HUES48 (cell line): Measurements from ENCODE around the gene COPZ1.

Experiments used
- H3K27ac ChIP-seq: one replicate; pipeline ENCODE4 v1.7.0; 2013; ENCODE audit warnings: low read depth, low read length, inconsistent platforms
- H3K27me3 ChIP-seq: 2 replicates; pipeline ENCODE4 v1.6.1; 2013; ENCODE audit warnings: mild to moderate bottlenecking, low read length; ENCODE audit not compliant: control insufficient read depth, insufficient read depth
- H3K36me3 ChIP-seq: 2 replicates; pipeline ENCODE4 v1.6.1; 2013; ENCODE audit warnings: low read length; ENCODE audit not compliant: control insufficient read depth, insufficient read depth
- H3K4me1 ChIP-seq: 2 replicates; pipeline ENCODE4 v1.6.1; 2013; ENCODE audit warnings: mild to moderate bottlenecking, low read length; ENCODE audit not compliant: control insufficient read depth, insufficient read depth
- H3K4me3 ChIP-seq: 2 replicates; pipeline ENCODE4 v1.5.1; 2013; ENCODE audit warnings: mild to moderate bottlenecking, low read depth, low read length
- H3K9ac ChIP-seq: 2 replicates; pipeline ENCODE4 v1.6.1; 2013; ENCODE audit warnings: mild to moderate bottlenecking, low read depth, low read length, moderate library complexity
- H3K9me3 ChIP-seq: 2 replicates; pipeline ENCODE4 v1.6.1; 2013; ENCODE audit warnings: low read length; ENCODE audit not compliant: control insufficient read depth, insufficient read depth

Gene COPZ1

DNA sequence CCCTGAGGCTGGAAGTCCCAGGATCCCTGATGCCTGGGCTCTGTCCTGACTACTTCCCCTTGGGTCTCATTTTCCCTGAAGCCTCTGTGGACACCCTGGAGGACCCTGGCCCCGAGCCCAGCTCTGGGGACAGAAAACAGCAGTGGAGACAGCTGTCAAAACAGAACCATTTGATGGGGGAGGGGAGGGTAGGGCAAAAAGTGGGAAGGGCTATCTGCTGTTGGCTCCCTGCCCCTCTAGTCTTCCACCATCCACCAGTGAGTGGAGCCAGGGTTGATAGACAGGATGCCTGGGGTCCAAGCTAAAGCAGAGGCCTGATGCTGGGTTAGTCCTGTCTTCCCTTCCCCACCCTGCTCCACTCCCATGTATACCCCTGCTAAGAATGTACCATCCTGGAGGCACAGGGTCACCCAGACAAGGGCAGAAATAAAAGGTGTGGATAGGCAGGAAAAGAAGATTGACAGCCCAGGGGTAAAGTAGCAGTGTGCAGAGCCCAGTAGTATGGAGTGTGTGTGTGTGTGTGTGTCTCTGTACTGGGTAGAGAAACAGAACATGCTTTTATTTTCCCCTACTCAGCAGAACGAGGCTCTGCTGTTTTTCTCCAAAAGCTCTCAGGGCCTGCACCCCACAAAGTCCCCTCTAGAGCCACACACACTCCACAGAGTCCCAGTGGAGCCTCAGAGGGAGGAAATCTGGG is 49.8 kb downstream of the COPZ1 start:
- peaks cover 17% of the 10 kb centered on the region for H3K36me3 ChIP-seq

DNA sequence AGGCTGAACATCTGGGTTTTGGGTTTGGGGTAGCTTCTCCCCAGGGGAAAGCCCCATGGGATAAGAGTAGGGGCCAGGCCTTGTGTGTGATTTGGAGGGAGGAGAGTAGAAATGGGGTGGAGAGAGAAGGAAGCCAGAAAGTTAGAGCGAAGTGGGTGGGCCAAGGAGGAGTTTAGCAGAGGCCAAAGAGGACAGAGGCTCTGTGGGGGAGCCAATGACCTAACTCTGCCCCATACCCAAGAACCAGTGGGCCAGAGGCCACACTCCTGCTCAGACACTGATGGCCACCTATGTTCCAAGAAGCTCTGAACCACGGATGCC is 50.3 kb downstream of the COPZ1 start:
- Histone ChIP-seq H3K36me3 (peaks cover 17% of the 10 kb centered on the region), H3K27ac (no peak overlapping the region), H3K27me3 (peaks cover 12% of the 10 kb centered on the region), H3K4me3 (no peak overlapping the region), H3K9me3 (no peaks in the 10 kb centered on the region), H3K4me1 (peaks cover 12% of the 10 kb centered on the region), H3K9ac (no peak overlapping the region)

More for the DNA sequence above, 49.8 kb downstream of the COPZ1 start:
- Histone ChIP-seq H3K9me3 (no peaks in the 10 kb centered on the region), H3K9ac (no peak overlapping the region), H3K27me3 (peaks cover 14% of the 10 kb centered on the region), H3K4me3 (no peak overlapping the region), H3K27ac (no peak overlapping the region), H3K4me1 (peaks cover 12% of the 10 kb centered on the region)

DNA sequence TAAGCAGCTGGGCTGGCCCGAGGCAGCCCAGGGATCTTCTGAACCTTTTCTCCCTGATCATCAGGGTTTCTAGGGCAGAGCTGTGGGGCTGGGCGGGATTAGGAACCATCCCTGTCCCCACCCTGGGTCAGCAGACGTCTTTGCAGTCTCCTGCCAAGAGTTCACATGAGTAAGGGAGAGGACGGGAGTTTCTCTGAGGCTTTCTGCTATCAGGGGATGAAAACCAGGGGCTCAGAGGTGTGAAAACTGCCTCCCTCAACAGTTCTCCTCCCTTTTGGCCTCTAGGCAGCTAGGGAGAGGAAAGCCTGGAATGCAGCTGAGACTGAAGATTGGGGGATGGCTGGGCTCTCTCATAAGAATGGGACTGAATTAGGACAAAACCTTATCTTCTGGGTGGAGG is 51.7 kb downstream of the COPZ1 start:
- no peaks in the 10 kb centered on the region for H3K9me3 ChIP-seq
- H3K36me3 ChIP-seq = peaks cover 16% of the 10 kb centered on the region
- peaks cover 8% of the 10 kb centered on the region for H3K4me1 ChIP-seq
- no peak overlapping the region for H3K27ac ChIP-seq
- no peak overlapping the region for H3K9ac ChIP-seq
- no peak overlapping the region for H3K4me3 ChIP-seq
- H3K27me3 ChIP-seq = peaks cover 12% of the 10 kb centered on the region

DNA sequence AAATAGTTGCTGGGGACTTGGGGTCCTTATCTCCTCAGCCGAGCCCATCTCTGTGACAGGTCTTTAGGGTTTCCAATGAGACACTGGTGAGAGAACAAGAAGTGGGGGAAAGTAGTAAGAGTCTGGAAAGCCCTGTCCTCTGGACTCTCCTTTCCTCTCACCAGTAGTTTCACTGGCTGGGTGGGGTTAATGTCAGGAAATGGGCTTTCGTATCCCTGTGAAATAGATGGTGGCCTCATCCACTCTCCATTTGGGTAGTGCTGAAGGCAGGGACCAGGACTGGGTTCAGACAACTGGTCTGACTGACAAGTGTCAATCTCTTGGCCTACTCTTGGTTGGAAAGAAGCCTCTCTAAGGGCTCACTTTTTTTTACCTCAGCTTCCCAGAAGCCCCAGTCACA is 52.1 kb downstream of the COPZ1 start:
- Histone ChIP-seq H3K4me3 (no peak overlapping the region), H3K27me3 (peaks cover 12% of the 10 kb centered on the region), H3K9me3 (no peaks in the 10 kb centered on the region), H3K4me1 (peaks cover 8% of the 10 kb centered on the region), H3K9ac (no peak overlapping the region), H3K36me3 (peaks cover 14% of the 10 kb centered on the region; the same call in 1 of the 2 replicates), H3K27ac (no peak overlapping the region)

DNA sequence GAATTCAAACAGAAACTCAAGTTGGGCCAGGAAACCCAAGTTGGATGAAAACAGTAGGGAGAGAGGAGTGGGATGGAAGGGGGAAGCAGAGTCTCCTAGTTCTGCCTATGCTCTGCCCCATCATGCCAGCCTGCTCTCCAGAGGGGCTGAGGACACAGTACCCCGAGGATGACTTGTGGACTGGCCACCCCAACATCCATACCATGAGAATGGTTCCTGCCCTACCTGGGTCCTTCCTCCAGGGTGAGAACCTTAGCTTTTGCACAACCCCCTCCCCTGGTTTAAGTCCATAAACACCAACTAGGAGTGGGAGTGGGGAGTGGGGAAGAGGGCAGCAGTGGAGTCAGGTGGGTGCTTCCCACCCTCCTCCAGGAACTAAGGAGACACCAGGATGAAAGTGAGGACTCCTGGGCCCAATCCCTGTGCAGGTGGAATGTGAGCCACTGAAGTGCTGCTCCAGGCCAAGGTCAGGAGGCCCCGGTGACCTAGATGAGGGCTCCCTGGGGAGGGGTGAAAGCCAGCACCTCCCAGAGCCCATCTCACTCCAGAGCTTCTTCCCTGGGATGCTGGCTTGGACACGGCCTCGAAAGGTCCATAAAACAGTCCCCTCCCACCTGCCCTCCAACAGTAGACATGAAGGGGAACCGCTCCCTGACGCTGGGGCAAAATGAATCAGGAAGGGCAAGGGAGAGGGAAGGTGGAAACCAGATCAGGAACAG is 53.0 kb downstream of the COPZ1 start:
- Histone ChIP-seq H3K36me3 (peaks cover 11% of the 10 kb centered on the region; the same call in 1 of the 2 replicates), H3K27ac (no peak overlapping the region), H3K9me3 (no peaks in the 10 kb centered on the region), H3K27me3 (peaks cover 12% of the 10 kb centered on the region), H3K4me3 (no peak overlapping the region), H3K4me1 (peaks cover 8% of the 10 kb centered on the region), H3K9ac (no peak overlapping the region)

DNA sequence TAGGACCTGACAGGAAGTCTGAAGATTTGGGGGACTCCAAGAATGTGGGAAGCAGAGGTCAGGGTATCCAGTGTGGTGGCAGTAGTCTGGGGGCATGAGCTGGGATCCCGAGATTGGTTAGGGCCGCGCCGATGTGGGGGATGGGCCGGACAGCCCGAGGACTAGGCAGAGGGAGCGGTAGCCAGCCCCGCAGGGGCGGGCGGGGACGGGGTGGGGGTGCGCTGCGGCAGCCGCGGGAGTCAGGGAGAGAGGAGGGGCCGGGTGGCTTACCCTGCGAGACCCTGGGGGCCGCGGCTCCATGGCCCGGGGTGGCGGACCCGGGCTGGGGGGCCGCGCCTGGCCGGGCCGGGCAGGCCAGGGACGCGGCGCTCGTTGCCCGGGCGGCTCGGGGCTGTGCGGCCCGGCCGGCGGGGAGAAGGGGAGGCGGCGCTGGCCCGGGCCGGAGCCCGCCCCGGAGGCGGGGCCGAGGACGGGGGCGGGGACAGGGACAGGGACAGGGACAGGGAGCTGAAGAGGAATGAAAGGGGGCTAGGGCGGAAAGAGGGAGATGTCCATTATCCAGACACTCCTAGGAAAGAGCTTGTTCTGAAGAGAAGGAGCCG is 54.0 kb downstream of the COPZ1 start:
- Histone ChIP-seq H3K27ac (no peak overlapping the region), H3K4me3 (peak overlapping the region; percentile 61), H3K36me3 (peaks cover 9% of the 10 kb centered on the region; the same call in 1 of the 2 replicates), H3K9me3 (no peaks in the 10 kb centered on the region), H3K27me3 (peaks cover 12% of the 10 kb centered on the region), H3K9ac (no peak overlapping the region), H3K4me1 (peaks cover 8% of the 10 kb centered on the region)

DNA sequence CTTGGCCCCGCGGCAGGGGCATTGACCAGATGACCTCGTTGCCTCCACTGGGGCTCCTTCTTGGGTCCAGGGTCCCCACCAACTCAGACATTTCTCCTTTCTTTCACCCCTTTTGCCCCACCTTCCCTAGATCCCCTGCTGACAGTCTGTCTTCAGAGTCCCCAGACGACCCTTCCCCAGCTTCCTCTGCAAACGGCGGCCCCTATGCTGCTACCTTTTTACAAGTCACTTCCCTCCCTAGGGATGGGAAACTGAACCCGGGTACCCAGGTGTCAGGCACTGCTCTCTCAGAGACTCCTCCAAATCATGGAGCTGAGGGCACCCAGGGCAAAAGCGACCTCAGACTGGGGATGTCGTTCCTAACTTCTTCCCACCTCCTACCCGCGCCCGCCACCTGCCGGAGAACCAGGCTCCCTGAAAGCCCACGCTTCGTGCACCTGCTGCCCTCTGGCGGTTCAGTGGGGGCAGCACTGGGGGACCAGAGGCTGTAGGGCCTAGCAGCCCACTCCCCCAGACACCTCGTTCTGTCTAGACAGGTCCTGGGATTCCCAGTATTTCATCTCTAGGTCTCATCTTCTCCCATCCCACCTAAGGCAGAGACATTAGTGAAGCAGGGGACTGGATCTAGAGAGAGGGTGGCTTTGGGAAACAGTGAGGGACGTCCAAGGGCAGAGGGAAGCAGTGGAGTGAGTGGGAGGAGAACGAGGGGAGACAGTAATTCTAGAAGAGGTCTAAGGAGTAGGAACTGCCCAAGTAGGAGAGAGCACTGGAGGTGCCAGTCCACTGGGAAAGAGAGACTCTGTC is 54.7 kb downstream of the COPZ1 start:
- H3K9ac ChIP-seq = no peak overlapping the region

DNA sequence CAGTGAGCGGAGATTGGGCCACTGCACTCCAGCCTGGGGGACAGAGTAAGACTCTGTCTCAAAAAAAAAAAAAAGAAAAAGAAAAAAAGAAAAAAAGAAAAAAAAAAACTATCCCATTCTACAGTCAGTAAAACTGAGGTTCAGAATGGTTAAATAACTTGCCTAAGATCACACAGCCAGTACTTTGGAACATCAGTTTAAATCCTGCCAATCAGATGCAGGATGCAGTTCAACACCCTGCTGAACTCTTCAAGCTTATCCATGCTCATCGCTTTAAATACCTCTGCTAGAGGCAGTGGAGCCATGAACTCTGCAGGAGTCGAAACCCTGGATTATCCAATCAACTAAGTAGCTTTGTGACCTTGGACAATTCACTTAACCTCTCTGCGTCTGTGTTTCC is 56.2 kb downstream of the COPZ1 start:
- Histone ChIP-seq H3K9ac (no peak overlapping the region), H3K27me3 (peaks cover 12% of the 10 kb centered on the region), H3K27ac (no peak overlapping the region), H3K4me3 (no peak overlapping the region), H3K4me1 (peaks cover 27% of the 10 kb centered on the region), H3K36me3 (peaks cover 9% of the 10 kb centered on the region; the same call in 1 of the 2 replicates), H3K9me3 (no peaks in the 10 kb centered on the region)

More for the DNA sequence above, 54.7 kb downstream of the COPZ1 start:
- Histone ChIP-seq H3K36me3 (peaks cover 9% of the 10 kb centered on the region; the same call in 1 of the 2 replicates), H3K27me3 (peaks cover 12% of the 10 kb centered on the region), H3K9me3 (no peaks in the 10 kb centered on the region), H3K4me1 (peaks cover 15% of the 10 kb centered on the region), H3K4me3 (peak overlapping the region; percentile 61), H3K27ac (no peak overlapping the region)

DNA sequence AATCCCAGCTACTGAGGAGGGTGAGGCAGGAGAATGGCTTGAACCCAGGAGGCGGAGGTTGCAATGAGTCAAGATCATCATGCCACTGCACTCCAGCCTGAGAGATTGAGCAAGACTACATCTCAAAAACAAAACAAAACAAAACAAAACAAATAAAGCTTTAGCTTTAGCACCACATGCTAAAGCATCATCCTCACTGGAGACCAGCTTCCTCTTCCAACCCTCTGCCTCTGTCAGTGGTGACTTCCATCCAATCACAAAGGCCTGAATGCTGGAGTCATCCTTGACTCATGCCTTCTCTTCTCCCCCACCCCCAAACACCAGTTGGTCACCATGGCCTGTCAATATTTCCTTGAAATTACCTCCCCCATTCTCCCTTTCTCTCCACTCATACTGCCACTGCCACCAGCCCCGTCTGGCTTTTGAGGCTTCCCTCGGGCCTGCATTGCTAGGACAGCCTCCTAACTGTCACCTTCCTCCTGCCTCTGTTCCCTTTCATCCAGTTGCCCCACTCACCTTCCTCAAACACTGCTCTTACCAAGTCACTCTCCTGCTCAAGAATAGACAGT is 58.2 kb downstream of the COPZ1 start:
- Histone ChIP-seq H3K27ac (no peak overlapping the region), H3K4me1 (peaks cover 47% of the 10 kb centered on the region), H3K9me3 (no peaks in the 10 kb centered on the region), H3K9ac (no peak overlapping the region), H3K4me3 (no peak overlapping the region), H3K36me3 (0 out of 2 replicates have a peak, but pooled peaks cover 2% of the 10 kb centered on the region), H3K27me3 (peaks cover 6% of the 10 kb centered on the region)

DNA sequence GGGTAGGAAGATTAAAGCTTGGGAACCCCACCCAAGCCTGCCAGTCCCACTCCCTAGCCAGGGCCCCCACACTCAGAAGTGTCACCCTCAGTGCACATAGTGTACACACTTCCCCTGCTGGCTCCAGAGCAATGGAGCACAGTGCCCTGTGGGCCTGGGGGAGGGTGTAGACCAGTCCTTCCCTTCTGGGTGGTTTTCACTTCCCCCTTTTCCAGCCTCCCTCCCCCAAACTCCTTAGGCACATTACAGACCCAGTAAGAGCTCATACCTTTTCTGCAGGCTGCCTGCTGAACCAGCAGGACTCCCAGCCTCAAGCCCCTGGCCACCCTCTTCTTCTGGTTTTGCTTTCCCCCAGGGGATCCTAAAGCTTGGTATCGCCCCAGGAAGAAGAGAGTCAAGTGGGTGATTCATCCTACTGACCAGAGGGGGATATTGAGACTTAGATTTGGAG is 59.7 kb downstream of the COPZ1 start, which contains the start of gene ZNF385A:
TSS of gene ZNF385A (minus strand) at position 143 of the 451 bp plus-strand sequence. CDS start 219 bp downstream, outside the sequence.
- H3K36me3 ChIP-seq = 0 out of 2 replicates have a peak, but pooled peaks cover 2% of the 10 kb centered on the region
- no peaks in the 10 kb centered on the region for H3K9me3 ChIP-seq
- peak within 1 kb of the TSS; percentile 23; the same call in 1 of the 2 replicates for H3K4me3 ChIP-seq
- H3K9ac ChIP-seq = no peak within 1 kb of the TSS
- peaks cover 54% of the 10 kb centered on the region for H3K4me1 ChIP-seq
- H3K27me3 ChIP-seq = no peaks in the 10 kb centered on the region
- peak within 1 kb of the TSS; percentile 9 for H3K27ac ChIP-seq
